GM18907 (cell line): ENCODE data around the gene VMAC.

ENCODE experiments used
- ATAC-seq: cut with Tn5 transposase; IDR thresholded peaks from one replicate; pipeline ENCODE4 v1.9.1; 2021; ENCODE audit warnings: mild to moderate bottlenecking, moderate library complexity; ENCODE audit not compliant: unreplicated experiment

Gene VMAC

DNA sequence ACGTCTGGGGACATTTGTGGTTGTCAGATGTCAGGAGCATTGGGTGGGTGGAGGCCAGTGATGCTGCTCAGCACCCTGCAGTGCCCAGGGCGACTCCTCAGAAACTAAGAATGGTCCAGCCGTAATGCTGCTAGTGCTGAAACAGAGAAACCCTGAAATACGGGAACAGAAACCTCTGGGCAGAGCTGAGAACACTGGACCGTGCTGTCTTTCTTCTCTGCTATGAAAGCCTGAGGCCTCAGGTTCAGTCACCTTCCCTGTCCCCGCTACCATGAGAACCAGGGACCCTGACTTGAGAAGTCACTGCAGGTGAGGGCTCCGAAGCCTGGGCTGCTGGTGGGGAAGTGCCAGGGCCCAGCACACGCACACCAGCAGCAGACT is 22.8 kb downstream of the VMAC start:
- ATAC-seq: no peak

DNA sequence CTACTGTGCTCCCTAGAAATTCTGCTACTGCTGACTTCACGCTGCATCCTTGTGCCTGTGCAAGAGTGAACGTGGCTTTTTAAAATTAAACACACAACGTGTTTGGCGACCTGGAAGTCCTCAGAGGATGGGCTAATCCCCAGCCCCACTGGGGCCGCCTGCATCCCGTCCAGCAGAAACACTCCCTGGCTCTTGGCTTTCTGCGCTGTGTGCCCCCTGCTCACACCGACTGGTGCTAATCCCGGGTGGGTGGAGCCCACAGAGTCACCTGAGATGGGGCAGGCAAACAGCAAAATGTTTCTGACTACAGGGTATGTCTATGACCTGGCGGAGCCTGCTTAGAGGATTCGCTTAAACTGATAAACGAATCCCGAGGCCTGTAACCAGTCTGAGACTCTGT is 24.5 kb downstream of the VMAC start:
- no peak for ATAC-seq

GRCh38 chr19:5929625-5930024 is 25.0 kb downstream of the VMAC start:
- ATAC-seq: no peak

- no peak for ATAC-seq
These were observed 26.6 kb downstream of the VMAC start for GRCh38 chr19:5931251-5931650.

- no peak for ATAC-seq
These were observed 27.5 kb downstream of the VMAC start for GRCh38 chr19:5932146-5932545.

DNA sequence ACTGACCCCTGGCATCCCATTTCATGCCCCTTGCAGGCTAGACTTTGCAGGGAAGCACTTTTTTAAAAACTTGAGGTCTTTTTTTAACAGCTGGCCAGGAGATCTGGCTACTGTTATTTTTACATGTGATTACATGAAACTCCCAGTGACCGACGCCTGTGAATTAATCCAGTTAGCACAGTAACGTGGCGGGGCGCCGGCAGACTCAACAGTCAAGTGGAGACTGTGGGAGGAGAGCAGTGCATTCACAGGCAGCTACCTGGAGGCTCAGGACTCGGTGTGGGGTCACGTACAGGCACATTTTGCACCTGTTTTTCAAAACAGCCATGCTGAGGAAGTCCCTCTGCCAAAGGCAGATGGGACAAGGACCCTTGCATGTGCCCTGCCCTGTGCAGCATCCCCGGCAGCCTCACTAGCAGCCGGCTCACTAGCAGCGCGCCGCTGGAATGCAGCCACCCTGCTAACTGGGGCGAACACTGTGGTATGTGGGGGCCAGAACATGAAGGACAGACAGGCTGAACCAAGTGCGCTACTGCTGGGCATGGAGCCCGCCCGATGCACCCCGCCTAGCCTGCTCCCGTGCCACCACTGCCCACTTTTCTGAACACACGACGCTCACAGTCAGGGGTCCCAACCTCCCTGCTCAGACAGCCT is 28.1 kb downstream of the VMAC start:
- no peak for ATAC-seq

DNA sequence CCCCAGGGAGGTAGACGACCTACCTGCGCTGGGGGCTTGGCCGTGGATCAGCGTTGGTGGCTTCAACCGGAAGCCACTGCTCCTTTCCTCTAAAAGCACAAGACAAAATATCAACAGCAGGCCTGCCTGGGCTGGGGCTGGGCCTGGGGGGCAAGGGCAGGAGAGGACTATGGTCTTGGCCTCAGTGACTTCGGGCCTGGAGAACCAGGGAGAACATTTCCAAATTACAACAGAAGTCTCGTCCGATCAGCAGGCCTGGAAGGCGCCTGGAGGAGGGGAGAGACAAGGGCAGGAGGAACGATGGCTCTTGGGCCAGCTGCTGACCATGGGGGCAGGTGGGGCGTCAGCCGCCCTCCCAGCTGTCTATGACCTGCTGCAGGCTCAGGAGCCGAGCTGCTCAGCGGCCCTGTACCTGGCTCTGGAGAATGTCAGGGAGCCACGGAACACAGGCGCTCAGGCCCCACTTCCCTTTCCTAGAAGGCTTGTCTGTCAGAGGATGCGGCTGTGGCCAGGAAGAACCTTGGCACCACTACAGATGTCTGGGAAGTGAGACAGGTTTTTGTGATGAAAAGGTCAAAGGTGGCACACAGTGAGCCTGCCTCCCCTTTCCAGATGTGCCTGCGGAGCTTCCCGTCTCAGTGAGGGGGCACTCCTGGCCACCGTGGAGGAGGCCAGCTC is 28.9 kb downstream of the VMAC start:
- ATAC-seq: no peak

DNA sequence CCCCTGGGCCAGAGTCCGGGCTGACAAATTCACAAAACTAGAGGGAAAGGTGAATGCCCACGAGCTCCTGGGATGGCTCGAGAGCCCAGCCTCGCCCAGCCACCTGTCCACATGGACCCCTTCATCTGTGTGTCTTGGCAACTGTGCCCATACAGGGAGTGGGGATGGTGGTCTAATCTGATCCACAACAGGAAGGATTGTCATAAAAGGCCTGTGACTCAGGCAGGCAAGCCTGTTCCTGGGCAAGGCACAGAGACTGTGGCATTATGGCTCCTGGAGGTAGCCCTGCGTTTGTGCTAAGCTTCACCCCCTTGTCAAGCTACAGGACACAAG is 29.4 kb downstream of the VMAC start:
- no peak for ATAC-seq

DNA sequence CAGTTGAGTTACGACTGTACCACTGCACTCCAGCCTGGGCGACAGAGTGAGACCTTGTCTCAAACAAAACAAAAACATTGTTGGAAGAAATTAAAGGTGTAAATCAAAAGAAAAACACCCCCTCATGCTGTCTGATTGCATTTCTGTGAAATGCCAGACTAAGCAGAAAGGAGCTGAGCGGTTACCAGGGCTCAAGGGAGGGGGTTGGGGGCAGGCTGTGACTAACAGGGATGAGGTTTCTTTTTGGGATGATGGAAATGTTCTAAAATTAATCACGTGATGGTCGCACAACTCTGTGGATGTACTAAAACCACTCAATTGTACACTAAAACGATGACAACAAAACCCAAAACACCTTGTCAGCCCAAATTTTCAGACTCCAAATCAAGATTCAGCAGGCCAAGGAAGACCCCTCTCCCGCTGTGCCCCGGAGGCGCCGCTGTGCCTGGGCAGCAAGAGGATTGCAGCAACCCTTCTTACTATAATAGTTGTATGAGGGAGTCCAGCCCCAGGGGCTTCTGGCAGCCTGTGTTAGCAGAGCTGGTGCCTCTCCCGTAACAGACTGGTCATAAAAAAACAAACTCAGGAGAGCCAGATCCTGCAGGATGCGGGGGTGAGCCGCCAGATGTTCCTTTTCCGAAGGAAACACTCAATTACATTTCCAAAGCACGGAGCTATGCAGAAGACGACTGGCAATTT is 30.3 kb downstream of the VMAC start:
- ATAC-seq: no peak

DNA sequence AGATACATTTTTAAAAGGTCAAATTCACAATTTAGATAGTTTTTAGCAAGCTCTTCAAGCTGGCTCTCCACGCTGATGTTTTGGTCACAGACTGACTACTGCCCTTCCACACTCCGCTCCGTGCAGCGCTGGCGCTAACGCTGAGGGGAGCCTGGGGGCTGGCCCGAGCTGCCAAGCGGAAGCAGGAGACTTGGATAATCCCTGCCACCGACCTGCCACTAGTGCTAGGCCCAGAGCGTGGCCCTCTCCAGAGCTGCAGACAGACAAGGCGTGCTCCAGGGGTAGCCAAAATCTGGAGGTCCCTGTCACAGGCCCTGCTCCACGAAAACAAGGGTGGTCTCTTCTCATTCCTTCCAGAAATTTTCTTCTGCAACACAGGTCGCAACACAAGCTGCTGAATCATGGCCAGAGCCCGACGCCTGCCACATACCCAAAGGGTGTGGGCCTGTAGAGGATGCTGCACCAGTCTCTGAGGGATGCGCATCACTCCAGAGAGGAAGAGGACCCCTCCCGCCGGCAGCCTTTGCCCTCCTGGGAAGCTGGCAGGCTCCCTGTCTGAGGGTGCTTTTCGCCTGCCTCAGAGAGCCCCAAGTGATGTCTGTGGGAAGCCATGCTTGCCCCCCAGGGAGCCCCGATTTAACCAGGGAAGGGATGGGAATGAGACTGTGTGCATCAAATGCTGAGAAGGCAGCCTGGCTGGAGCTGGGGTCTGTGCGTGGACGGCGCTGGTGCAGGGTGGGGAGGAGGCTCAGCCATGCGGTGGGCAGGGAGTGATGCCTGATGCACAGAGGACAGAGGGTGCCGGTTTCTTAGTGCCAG is 31.0 kb downstream of the VMAC start:
- ATAC-seq: no peak

DNA sequence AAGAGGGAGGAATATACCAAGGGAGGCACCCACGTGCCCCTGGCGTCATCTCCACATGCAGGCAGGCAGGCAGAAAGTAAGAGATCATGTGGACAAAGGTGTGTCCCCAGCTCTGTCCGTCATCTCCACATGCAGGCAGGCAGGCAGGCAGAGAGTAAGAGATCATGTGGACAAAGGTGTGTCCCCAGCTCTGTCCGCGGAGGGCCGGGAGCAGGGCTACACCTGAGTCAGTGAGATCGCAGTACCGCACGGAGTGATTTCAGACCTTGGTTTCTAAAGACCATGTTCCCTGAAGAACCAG is 31.6 kb downstream of the VMAC start:
- ATAC-seq: no peak

DNA sequence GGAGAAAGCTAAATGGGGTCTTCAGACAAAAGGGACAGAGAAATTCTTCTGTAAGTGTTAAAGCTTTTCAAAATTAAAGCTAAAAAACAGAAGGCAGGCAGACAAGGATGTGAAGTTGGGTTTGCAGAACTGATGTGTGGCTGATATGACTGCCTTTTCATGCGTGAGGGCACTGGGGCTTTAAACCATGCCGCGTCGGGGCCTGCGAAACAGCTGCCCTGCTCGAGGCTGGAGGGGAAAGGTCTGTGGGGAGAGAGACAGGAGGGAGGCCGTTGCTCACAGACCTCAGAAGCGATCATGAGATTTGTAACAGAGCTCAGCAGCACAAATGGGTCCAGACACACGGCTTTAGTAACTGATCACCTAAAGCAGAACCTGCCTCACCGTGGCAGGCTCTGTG is 32.9 kb downstream of the VMAC start:
- no peak for ATAC-seq

DNA sequence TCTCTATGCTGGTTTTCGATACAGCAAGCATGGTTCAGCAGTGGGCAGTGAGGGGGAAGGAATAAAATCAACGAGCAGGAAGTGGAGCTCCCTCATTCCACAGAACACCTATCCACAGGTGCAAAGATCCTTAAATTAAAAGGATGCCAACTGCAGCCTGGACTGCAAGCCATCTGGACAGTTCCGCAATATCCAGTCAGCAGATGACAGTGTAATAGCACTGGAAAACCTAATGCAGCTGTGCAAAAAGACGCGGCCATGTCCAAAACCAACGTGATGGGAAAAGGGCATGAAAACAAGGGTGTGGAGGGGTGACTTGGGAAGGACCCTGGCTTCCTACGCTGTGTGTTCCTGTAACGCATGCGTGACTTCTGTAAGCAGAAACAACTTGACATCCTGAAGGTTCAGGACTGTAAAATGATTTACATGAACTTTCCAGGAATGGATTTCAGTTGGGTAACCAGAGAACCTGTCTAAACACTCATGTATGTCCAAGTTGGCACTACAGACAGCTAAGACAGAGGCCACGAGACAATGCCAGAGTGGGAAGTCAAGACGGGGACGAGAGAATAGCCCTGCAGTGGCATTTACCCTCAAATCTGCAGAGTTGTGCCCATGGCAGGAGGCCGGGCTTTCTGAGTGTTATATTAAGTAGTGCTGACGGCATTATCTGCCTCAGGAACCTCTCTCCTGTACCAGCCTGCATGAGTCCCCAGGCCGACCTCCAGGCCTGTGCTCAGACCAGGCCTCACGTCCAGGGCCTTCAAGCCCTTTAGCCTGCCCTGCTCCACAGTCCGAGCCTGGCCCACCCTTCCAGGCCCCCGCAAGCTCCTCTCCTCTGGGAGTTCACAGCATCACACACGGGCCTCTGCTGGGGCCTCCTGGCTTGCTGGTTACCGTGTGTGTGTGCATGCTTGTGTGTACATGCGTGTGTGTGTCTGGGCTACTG is 35.9 kb downstream of the VMAC start:
- no peak for ATAC-seq

DNA sequence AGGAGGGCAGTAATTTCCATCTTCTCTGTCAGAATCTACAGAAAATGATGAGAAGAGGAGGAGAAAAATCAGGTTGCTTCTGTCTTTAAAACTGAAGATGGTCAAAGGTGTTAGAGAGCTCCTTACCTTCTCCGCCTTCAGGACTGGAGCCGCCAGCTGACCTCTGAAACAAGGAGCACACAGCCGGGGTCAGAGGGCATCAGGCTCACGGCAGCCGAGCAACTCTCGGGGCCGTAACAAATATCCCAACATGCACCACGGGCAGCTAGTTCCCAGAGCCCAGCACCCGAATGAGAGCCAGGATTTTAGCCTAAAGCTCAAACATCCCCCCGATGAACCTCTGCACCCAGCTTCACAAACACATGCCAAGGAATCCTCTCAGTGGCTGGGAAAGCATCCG is 37.0 kb downstream of the VMAC start:
- ATAC-seq: no peak

DNA sequence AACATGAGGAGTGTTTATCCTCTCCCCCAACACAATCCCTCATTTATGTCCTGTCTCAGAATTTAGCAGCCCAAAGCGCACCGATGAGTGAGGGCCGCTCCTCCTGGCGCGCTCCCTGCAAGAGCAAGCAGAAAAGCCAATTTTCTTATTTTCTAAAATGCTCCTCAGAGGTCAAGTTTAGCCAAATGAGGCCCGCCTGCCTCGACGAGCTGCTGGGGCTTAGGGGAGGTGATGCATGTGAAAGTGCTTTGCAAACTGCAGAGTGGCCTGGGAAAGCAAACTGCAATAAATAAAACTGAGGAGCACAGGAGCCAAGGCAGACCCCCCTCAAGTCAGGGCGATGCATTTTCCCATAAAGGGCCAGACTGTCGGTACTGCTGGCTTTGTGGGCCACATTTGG is 38.4 kb downstream of the VMAC start:
- ATAC-seq: no peak

DNA sequence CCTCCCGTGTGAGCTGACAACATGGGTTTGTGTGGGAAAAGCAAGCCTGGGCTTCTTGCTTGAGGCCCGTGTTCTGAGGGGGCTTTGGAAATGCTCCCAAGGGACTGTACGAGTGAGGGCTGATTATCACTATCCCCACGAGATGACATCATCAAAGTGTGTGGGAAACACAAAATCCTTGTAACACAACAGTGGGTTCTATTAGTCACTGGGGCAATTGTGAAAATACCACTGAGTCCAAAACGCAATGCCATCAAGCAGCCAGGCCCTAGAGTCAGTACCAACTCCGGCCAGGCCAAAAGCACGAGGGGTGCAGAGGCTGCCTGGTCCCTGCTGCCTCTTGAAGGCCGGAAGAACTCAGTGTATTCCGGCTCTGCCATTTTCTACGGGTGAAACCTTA is 39.0 kb downstream of the VMAC start:
- ATAC-seq: no peak

- ATAC-seq: no peak
These were observed 42.8 kb downstream of the VMAC start for GRCh38 chr19:5947435-5947834.

- ATAC-seq: no peak
These were observed 44.3 kb downstream of the VMAC start for GRCh38 chr19:5948752-5949564.

DNA sequence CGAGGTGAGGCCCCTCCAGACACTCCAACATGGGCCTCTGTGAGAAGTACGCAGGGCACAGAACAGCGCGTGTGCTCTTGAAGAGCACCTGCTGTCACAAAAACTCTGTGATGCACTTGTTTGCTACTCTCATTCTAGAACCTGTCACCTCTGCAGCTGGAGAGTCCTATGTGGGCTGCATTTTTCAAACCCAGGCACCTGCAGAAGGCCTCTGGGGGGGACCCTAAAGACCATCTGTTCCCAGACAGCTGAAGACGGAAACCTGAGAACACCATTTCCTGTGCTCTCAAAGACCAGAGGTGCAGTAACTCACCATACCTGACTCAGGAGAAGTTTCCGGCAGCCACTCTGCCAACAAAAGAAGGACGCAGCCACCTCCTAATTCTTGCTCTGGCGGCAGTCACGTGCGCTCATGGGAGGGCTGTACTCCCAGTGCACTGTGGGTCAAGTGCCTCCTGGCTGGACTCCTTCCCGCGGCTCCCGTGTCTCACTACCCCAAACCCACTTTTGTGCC is 45.2 kb downstream of the VMAC start:
- ATAC-seq: no peak

DNA sequence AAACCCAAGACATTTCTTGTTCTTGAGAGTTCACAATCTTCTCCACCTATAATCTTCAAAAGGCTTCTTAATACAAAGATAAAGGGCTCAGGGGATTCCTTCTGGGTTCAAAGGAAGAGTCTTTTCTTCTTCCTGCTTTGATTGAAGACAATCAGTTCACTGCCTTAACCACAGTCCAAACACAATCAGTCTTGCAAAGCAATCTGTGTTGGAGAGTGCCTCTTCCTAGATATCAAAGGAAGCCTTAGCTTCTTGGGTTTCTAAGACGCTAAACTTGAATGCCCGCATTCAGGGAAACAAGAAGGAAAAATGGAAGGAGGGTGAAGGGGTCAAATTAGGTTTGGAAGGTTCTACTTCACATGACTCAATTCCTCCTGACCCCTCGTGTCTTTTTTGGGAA is 46.1 kb downstream of the VMAC start:
- no peak for ATAC-seq
